SK-MEL-5 (cell line): Measurements from ENCODE around the gene FAM219A. TPM values are rescaled to one million over a fixed set of nuclear protein-coding genes. Genes with fewer than 3 reads are reported as not detected.
"Not testable (repeated sequence)": the region's sequence is repeated elsewhere in the genome, so short reads cannot be mapped to it uniquely, and the experiment has no call there.

Experiments
- DNase-seq: peaks from one replicate; pipeline ENCODE4 v3.0.0-alpha.2; 2016; ENCODE audit warnings: low read depth, low spot score
- in situ Hi-C: cut with HindIII; loops from 2 replicates; pipeline ENCODE4 v1.10.0; 2016; ENCODE audit warnings: low sequenced_read_pairs, high pct_unique_total_duplicates, low pct_unique_long_range_greater_than_20kb
- total RNA-seq: library from RNA; depleted of rRNA; stranded (reverse); fragments of >200 nt; shearing (Covaris generic); gene quantifications from 2 replicates; pipeline ENCODE4 v1.2.3, GENCODE V29; 2014

FAM219A gene
- total RNA-seq, 1 experiment from 2014 or later = 8.2 TPM

DNA sequence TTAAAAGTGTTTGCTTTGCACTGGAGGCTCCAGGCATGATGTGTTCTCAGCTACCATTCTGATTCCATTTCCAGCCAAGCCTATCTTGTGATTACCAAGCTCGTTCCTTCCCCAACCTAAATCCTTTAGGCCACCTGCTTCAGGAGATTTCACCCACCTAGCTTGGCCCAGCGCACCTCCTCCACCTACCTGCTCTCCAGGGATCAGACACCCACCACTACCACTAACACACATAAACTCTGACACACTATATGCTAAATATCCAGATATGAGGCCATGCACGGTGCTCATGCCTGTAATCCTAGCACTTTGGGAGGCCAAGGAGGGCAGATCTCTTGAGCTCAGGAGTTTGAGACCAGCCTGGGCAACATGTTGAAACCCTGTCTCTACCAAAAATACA is 84.0 kb downstream of the FAM219A start:
- DNase-seq = no peak
- in situ Hi-C loops = no loop called here

DNA sequence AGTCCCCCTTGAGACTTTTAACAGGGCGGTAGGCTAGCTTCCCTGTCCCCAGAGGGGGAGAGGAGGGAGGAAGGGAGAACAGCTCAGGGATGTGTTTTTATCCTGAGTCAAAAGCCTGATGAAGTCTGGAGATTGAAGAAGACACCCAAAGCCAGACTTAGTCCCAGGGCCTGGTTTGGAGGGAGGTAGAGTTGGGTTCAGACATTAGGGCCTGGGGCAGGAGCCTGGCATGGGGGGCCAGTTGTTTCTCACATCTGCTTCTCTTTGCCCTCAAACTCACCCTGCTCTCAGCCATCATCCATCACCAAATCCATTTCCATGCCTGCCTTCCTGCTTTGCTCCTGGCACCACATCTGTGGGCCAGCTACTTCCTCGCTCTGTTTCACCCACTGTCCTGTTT is 84.6 kb downstream of the FAM219A start:
- no peak for DNase-seq
- in situ Hi-C loops = no loop called here

DNA sequence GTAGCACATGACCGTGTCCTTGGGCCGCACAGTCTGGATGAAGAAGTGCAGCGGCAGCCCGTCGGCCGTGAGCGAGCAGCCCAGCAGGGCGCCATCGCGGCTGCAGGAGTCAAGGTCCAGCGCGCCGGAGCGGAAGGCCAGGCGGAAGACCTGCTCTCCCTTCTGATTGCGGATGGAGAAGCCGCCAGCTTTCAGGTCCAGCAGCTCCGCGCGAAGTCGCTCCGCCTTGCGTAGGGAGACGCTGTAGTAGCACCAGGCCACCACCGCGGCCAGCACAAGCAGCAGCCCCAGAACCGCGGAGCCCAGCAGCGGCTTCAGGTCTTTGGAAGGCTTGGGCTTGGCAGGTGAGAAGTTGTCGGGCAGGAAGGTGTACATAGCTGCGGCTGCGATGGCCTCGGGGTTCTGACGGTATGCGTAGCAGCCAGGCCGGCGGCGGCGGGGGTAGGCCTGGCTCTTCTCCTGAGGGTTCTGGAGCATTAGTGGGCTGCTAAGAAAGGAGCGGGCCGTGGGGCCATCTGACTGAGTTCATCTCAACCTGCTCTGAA is 85.8 kb downstream of the FAM219A start:
- no peak for DNase-seq
- in situ Hi-C loops = no loop called here

DNA sequence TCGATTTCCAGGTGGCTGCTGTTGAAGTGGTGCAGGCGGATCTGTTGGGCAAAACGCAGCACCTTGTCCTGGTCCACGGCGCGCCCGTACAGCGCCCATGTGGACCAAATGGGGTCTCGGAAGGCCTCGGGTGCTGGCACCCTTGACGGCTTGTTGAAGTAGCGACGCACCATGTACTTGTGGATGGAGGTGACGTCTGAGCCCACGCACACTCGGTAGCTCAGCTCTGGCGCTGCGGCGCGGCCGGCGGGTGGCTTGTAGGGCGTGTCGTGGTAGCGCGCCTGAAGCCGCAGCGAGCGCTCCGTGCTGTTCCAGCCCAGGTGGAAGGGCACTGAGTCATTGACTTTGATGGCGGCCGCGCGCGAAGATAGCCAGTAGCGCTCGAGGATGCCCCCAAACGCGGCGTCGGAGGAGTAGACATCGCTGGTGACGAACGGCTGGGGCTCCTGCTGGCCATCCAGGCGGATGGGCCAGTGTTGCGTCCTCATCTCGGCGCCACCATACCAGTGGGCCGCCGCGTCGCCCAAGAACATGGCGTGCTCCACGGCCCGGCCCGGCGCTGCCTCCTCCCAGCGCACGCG is 86.4 kb downstream of the FAM219A start:
- DNase-seq = no peak
- in situ Hi-C loops = no loop called here

DNA sequence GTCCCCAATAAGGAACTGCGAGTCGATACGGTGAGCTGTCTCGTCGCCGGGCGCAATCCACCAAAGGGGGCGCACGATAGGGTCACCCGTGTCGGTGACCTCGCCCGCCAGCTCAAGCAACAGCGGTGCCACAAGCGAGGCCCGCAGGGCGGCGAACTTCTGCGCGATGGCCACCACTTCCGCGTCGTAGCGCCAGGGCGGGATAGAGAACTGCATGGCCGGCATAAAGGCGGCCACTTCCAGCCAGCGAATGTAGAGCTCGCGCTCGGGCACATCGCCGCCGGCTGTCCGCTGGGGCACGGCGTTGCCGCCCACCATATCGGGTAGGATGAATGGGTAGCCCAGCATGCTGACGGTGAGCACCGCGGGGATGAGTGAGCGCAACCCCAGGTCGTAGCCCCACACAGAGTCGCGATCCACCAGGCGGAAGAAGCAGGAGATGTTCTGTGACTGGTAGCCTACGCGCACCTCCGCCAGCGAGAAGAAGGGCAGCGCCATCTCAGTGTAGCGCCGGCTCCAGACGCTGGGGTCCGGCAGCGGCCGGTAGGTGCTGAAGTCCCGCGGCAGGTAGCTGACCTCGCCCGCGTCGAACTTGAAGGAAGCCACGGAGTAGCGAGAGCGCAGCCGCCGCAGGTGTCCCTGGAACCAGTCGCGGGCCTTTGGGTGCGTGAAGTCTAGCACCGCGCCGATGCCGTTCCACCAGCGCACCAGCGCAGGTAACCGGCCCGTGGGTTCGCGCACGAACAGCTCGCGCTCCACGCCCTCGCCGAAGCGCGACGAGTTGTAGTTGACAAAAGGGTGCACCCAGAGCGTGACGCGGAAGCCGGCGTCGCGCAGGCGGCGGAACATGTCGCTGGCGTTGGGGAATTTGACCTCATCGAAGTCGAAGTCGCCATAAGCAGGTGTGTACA is 87.1 kb downstream of the FAM219A start:
- in situ Hi-C loops = no loop called here
- no peak for DNase-seq

DNA sequence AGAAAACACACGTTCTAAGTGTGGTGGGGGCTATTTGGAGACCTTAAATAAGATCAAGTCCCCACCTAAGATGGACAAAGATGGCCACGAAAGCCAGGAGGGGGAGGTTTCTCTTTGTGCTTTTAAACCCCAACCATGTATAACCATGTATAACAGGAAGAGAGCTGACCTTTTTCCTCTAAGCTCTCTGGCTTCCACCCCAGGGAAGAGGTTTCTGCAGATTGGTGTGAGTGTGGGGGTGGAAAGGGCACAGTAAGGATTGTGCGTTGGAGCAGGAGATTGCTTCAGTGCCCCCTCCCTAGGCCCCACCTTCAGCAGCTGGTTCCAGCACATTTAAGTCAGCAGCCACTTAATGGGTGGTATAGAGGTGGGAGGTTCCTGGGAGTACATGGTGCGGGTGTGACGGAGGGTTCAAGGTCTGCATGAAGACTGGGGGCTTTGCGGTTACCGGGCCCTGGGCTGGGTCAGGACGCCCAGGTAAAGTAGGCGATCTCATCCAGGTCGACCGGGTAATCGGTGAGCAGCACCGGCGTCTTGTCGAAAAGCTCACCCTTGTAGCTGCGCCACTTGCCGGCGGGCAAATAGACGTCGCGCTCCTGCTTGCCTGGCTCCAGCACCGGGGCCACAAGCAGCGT is 87.9 kb downstream of the FAM219A start:
- in situ Hi-C loops = no loop called here
- DNase-seq = no peak

DNA sequence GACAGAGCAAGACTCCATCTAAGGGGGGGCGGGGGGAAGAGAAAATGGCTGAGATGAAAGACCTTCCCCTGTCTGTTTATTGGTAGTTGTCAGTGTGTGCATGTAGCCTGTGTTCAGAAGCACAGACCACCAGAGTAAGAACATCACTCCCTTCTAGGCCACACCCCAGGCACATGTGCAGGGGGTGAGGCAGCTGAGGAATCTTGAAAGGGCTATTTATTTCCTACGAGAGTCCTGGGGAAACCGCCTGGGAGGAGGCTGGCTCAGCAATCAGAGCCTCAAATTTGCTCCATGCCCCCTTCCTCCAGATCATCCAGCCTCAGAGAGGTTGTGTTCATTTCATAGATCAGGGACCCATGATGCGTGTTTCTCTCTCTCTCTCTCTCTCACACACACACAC is 88.7 kb downstream of the FAM219A start:
- in situ Hi-C loops = no loop called here
- DNase-seq = no peak

DNA sequence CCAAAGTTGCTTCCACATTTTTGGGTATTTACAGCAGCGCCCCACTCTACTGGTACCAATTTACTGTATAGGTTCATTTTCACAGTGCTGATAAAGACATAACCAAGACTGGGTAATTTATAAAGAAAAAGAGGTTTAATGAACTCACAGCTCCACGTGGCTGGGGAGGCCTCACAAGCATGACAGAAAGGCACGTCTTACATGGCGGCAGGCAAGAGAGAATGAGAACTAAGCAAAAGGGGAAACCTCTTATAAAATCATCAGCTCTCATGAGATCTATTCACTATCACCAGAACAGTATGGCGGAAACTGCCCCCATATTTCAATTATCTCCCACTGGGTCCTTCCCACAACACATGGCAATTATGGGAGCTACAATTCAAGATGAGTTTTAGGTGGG is 89.6 kb downstream of the FAM219A start:
- DNase-seq, in situ Hi-C loops: not testable (repeated sequence)

DNA sequence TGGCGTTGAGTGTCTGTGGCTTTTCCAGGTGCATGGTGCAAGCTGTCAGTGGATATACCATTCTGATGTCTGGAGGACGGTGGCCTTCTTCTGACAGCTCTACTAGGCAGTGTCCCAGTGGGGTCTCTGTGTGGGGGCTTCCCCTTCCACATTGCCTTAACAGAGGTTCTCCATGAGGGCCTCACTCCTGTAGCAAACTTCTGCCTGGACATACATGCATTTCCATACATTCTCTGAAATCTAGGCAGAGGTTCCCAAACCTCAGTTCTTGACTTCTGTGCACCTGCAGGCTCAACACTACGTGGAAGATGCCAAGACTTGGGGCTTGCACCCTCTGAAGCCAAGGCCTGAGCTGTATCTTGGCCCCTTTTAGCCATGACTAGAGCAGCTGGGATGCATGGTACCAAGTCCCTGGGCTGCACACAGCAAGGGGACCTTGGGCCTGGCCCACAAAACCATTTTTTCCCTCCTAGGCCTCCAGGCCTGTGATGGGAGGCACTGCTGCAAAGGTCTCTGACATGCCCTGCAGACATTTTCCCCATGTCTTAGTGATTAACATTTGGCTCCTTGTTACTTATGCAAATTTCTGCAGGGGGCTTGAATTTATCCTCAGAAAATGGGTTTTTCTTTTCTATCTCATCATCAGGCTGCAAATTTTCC is 90.5 kb downstream of the FAM219A start:
- DNase-seq, in situ Hi-C loops: not testable (repeated sequence)

DNA sequence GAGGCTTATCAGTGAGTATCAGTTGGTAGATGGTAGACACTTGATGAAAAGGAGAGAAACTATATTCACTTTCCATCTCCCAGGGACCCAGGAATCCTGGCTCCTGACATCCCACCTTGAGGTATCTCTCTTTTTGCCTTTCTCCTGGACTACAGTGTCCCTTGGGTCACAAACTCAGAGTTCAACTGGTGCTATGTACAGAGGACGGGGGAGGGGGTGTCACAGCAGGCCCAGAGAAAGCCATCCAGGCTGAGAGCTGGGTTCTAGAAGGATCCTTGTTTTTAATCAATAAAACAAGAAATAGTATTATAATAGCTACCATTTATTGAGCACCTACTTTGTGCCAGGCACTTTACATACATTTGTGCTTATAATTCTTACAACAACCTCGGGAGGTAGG is 92.0 kb downstream of the FAM219A start:
- in situ Hi-C loops = no loop called here
- DNase-seq = no peak

DNA sequence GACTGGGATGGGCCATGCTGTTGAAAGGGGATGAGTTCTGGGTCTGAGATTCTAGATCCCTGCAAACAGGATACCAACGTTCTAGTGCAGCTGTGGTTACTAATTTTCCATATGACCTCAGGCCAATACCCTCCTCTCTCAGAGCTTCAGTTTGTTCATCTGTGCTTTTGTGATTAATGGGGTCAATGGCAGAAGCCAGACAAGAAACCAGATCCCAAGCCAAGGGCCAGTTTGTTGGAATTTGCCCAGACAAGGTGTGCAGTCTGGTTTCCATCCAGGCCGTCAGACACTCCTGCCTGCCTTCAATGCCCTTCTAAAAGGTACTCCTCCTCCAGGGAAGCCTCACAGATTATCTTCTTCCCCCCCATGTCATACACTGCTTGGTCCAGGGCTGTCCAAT is 93.1 kb downstream of the FAM219A start:
- no peak for DNase-seq
- in situ Hi-C loops = no loop called here

DNA sequence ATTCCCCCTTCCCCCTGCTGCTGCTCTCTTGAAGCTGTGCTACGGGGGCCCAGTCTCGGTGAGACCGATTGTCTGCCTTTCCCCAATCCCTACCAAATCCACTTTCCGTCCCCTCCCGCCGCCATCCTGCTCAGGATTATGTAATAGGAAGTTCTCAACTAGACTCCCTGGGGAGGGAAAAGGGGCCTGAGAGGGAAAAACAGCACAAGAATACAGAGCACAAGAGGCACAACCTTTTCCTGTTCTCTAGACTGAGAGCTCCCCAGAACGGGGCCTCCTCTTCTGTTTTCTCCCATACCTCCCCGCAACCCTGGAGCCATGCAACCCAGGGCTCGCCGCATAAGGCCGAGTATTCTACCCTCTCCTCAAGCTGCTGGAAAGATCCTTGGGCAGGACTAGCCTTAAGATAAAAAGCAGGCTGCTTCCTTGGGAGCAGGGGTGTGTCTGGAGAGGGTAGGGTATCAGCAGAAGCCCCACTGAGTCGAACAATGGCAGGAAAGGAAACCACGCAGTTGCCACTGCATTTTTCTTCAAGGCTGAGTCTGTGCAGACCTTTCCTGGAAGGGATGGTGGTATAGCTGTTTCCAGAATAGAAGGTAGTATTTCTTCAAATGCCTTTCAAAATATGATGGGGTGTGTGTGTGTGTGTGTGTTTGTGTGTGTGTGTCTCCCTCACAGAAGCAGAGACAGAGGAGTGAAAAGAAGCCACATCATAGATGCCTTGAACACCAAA is 94.6 kb downstream of the FAM219A start:
- in situ Hi-C loops = no loop called here

DNA sequence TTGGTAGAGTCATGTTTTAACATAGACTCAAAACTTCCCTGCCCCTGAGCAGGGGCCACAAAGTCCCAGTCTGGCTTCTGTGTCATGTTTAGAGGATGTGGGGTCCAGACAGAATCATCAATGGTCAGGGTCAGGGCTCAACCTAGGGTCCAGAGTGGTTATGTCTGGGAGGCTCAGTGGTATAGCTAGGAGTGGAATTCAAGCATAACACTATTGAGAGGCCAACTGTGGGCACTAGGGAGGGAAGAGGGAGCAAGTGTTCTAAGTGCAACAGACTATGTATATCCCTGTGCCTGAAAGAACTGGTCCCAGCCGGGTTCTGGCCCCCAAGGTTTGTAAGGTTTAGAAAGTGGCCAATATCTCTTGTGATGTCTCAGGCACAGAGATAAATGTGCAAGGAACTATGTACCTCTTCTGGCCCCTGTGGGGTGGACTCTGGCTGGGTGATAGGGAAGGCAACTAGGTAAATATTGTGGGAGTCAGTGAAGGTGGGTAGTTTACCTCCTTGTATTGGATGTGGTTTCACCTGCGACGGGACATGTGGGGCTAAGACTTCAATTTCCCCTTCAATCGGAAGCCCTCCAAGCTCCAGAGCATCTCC is 95.7 kb downstream of the FAM219A start:
- DNase-seq = no peak

More for the DNA sequence above, 94.6 kb downstream of the FAM219A start:
- no peak for DNase-seq

DNA sequence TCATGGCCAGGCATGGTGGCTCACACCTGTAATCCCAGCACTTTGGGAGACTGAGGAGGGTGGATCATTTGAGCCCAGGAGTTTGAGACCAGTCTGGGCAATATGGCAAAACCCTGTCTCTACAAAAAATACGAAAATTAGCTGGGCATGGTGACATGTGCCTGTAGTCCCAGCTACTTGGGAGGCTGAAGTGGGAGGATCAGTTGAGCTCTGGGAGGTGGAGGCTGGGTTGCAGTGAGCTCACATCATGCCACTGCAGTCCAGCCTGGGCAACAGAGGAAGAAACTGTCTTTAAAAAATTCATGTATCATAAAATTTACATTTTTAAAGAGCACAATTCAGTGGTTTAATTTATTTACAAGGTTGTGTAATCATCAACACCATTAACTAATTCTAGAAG is 105.4 kb downstream of the FAM219A start:
- not testable (repeated sequence) for DNase-seq

More for the DNA sequence above, 95.7 kb downstream of the FAM219A start:
- in situ Hi-C loops = no loop called here

DNA sequence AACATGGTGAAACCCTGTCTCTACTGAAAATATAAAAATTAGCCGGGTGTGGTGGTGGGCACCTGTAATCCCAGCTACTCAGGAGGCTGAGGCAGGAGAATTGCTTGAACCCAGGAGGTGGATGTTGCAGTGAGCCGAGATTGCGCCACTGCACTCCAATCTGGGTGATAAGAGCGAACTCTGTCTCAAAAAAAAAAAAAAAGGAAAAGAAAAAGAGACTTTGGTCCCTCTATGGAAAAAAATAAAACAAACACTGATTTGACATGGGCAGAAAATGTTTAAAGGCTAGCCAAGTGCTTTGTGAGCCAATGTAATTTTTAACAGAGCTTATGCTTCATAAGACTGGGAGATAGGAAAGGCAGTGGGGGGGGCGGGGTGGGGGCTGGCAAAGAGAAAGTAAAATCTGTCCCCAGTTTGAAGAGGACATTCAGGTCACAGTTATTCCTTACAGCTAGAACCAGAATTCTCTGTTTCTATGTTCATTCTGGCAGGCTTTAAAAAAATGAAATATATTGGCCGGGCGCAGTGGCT is 106.2 kb downstream of the FAM219A start:
- DNase-seq, in situ Hi-C loops: not testable (repeated sequence)

More for the DNA sequence above, 105.4 kb downstream of the FAM219A start:
- in situ Hi-C loops = not testable (repeated sequence)

DNA sequence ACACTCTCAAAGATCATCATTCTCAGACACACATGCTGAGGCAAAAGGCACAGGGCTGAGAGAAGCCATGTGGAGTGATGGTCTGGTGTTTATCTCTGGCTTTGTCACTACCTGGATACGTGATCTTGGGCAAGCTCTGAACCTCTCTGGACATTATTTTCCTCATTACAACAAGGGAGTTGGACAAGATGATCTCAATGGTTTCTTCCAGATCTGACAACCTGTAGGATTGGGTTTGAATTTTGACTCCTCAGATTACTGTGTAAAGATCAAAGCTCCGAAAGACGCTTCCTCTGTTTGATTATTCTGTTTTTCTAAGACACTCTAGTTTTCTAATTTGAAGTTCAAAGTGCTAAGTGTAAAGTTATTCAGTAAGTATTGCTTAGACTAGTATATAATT is 109.0 kb downstream of the FAM219A start:
- in situ Hi-C loops = no loop called here
- no peak for DNase-seq
